Endothelial cell (in vitro differentiated cells): Measurements from ENCODE around the gene ZBTB14. TPM values are rescaled to one million over a fixed set of nuclear protein-coding genes. Genes with fewer than 3 reads are reported as not detected.

Source experiments
- DNase-seq: peaks from one replicate; pipeline ENCODE4 v3.0.0; 2021; ENCODE audit warnings: low spot score
- H3K27ac Mint-ChIP-seq: one replicate; pipeline ENCODE4 v1.8.0; 2021; ENCODE audit warnings: mixed read lengths, inconsistent platforms; ENCODE audit not compliant: unreplicated experiment
- H3K27me3 Mint-ChIP-seq: one replicate; pipeline ENCODE4 v1.8.0; 2021; ENCODE audit warnings: mild to moderate bottlenecking, moderate library complexity, mixed read lengths, inconsistent platforms; ENCODE audit not compliant: unreplicated experiment
- H3K36me3 Mint-ChIP-seq: one replicate; pipeline ENCODE4 v1.8.0; 2021; ENCODE audit warnings: mild to moderate bottlenecking, low read depth, mixed read lengths, inconsistent platforms; ENCODE audit not compliant: unreplicated experiment
- H3K4me1 Mint-ChIP-seq: one replicate; pipeline ENCODE4 v1.8.0; 2021; ENCODE audit warnings: mild to moderate bottlenecking, mixed read lengths, inconsistent platforms; ENCODE audit not compliant: unreplicated experiment
- H3K4me3 Mint-ChIP-seq: one replicate; pipeline ENCODE4 v1.8.0; 2021; ENCODE audit warnings: mild to moderate bottlenecking, mixed read lengths, inconsistent platforms; ENCODE audit not compliant: unreplicated experiment
- H3K9me3 Mint-ChIP-seq: one replicate; pipeline ENCODE4 v1.8.0; 2021; ENCODE audit warnings: mixed read lengths, inconsistent platforms; ENCODE audit not compliant: unreplicated experiment
- CTCF ChIP-seq: fragments of 200-600 bp; sonication (generic); IDR thresholded peaks from one replicate; pipeline ENCODE4 v1.5.0; 2021; ENCODE audit warnings: antibody characterized with exemption; ENCODE audit not compliant: unreplicated experiment
- total RNA-seq: library from RNA; stranded (reverse); fragmentation: NEBNext Ultra II Directional; extraction: Animal tissue kit (Norgen Biotek cat#: 25700); gene quantifications from one replicate; pipeline ENCODE4 v1.2.1, GENCODE V29; 2021; ENCODE audit not compliant: unreplicated experiment

The ZBTB14 gene
- total RNA-seq, 1 donor from 2014 or later = 23.2 TPM

- Mint-ChIP-seq H3K4me3 (no peak overlapping the region), H3K27me3 (no peaks in the 10 kb centered on the region), H3K36me3 (no peaks in the 10 kb centered on the region), H3K4me1 (no peaks in the 10 kb centered on the region), H3K27ac (no peak overlapping the region), H3K9me3 (peaks cover 7% of the 10 kb centered on the region)
- TF ChIP-seq CTCF = no peak
- no peak for DNase-seq
These were observed 28.8 kb downstream of the ZBTB14 start for GRCh38 chr18:5266721-5267120.

DNA sequence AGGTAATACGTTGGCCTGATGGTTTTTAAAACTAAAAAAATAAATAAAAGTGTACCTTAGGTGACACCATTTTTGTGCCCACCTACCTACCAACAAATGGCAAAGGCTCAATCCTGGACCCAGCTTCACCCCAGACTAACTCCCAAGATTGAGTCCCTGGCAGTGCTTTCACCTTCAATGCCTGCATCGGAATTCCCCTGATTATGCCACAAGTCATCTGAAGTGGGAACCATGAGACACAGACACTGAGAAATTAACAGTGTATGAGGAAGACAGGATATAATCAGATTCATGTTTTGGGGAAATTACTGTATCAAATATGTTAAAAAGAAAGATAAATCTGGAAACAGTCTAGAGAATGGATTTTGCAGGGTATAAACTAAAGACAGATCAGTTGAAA is 41.6 kb downstream of the ZBTB14 start:
- H3K36me3 Mint-ChIP-seq = no peaks in the 10 kb centered on the region
- no peak for TF ChIP-seq CTCF
- H3K27me3 Mint-ChIP-seq = no peaks in the 10 kb centered on the region
- H3K27ac Mint-ChIP-seq = no peak overlapping the region
- no peak for DNase-seq
- H3K9me3 Mint-ChIP-seq = no peaks in the 10 kb centered on the region
- H3K4me1 Mint-ChIP-seq = peaks cover 7% of the 10 kb centered on the region
- no peak overlapping the region for H3K4me3 Mint-ChIP-seq

- H3K27ac Mint-ChIP-seq = no peak overlapping the region
- no peak overlapping the region for H3K4me3 Mint-ChIP-seq
- H3K27me3 Mint-ChIP-seq = no peaks in the 10 kb centered on the region
- no peak for DNase-seq
- no peak for TF ChIP-seq CTCF
- no peaks in the 10 kb centered on the region for H3K36me3 Mint-ChIP-seq
- no peaks in the 10 kb centered on the region for H3K9me3 Mint-ChIP-seq
- no peaks in the 10 kb centered on the region for H3K4me1 Mint-ChIP-seq
These were observed 44.4 kb downstream of the ZBTB14 start for GRCh38 chr18:5251117-5251516.

DNA sequence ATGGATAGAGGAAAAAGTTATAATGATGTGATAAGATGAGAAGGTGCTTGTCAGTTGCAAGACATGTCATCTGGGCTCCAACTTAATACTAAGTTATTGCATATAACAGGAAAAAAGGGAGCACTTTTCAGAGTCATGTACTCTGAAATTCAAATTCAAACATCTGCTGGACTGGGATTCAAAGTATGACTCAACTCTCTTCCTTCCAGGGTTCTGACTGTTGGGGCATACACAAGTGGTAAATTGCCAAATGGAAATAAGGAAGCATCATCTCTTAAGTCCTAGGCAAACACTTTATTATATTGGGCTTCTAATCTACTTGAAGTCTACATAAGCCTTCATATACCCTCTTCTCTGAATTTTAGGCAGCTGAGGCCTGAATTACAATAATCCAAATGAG is 44.9 kb downstream of the ZBTB14 start:
- Mint-ChIP-seq H3K4me3 (no peak overlapping the region), H3K4me1 (no peaks in the 10 kb centered on the region), H3K9me3 (no peaks in the 10 kb centered on the region), H3K27ac (no peak overlapping the region), H3K36me3 (no peaks in the 10 kb centered on the region), H3K27me3 (no peaks in the 10 kb centered on the region)
- TF ChIP-seq CTCF = no peak
- DNase-seq = no peak

DNA sequence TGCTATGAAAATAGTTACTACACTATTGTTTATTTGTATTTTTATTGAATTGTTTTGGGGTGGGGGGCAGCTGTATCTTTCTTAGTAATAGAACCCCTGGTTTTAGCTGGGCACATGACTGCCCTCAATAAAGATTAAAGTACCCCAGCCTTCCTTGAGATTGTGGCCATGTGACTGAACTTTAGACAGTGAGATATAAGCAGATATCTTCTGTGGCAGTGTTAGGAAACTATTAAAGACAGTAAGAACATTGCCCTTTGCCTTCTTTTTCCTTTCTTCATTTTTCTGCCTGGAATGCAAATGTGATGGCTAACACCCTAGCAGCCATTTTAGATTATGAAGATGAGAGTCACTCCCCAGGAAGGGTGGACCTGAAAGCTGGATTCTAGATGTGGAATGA is 50.6 kb downstream of the ZBTB14 start:
- Mint-ChIP-seq H3K27ac (no peak overlapping the region), H3K4me1 (peaks cover 2% of the 10 kb centered on the region), H3K27me3 (no peaks in the 10 kb centered on the region), H3K4me3 (no peak overlapping the region), H3K36me3 (no peaks in the 10 kb centered on the region), H3K9me3 (no peaks in the 10 kb centered on the region)
- TF ChIP-seq CTCF = no peak
- no peak for DNase-seq
